ENCODE measurements around the gene ZNF431. TPM values are rescaled to one million over a fixed set of nuclear protein-coding genes. Genes with fewer than 3 reads are reported as not detected.

The ZNF431 gene
- total and polyA plus RNA-seq, 2 of the 8 experiments (the other 6 are each of a cell fraction or from before 2014, with no cell fraction given): 6.7 to 43.2 TPM

- TF ChIP-seq, protein P1, sequence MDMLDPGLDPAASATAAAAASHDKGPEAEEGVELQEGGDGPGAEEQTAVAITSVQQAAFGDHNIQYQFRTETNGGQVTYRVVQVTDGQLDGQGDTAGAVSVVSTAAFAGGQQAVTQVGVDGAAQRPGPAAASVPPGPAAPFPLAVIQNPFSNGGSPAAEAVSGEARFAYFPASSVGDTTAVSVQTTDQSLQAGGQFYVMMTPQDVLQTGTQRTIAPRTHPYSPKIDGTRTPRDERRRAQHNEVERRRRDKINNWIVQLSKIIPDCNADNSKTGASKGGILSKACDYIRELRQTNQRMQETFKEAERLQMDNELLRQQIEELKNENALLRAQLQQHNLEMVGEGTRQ (IDR thresholded peaks at IDR 0.05; ENCODE audit: low read length): no peak
- TF ChIP-seq CHD1 (IDR thresholded peaks at IDR 0.05; ENCODE audit: low read depth, low read length) (no peak), GTF2F1 (IDR thresholded peaks at IDR 0.05; ENCODE audit: borderline replicate concordance, low read depth, low read length) (no peak), BRCA1 (IDR thresholded peaks at IDR 0.05; ENCODE audit: low read depth, low read length) (no peak), ZNF274 (IDR thresholded peaks at IDR 0.05; ENCODE audit: borderline replicate concordance, extremely low read depth, low read length) (no peak), JUN (IDR thresholded peaks at IDR 0.05; ENCODE audit: low read depth, low read length) (no peak), BCL11A (IDR thresholded peaks at IDR 0.05; ENCODE audit: low read depth in 2 of 2, low read length in 2 of 2) (no peak)
- TF ChIP-seq, protein P2, sequence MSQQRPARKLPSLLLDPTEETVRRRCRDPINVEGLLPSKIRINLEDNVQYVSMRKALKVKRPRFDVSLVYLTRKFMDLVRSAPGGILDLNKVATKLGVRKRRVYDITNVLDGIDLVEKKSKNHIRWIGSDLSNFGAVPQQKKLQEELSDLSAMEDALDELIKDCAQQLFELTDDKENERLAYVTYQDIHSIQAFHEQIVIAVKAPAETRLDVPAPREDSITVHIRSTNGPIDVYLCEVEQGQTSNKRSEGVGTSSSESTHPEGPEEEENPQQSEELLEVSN (IDR thresholded peaks at IDR 0.05): no peak
Measured at GRCh38 chr19:21127001-21127400, 14.8 kb upstream of the ZNF431 start (continued).
